ENCODE results near the gene ERC1.
"Not testable (repeated sequence)": the region's sequence is repeated elsewhere in the genome, so short reads cannot be mapped to it uniquely, and the experiment has no call there.

ERC1 gene

DNA sequence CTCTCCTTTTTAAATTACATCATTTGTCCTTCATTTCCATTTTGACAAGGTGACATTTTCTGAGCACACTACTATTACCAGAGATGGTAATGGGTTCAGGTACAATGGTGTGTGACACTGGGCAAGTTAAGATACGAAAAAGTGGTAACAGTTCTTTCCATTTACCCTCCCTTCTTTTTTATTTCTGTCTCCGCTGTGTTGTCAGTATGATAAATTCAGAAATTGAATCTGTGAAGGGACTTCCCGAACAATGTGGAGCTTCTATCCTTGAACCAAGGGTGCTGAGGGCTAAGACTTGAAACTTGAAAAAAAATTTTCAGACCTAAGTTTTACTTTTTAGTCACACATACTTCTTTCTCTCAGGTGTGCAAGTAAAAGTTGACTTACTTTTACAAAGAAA lies 103.7 kb downstream of the ERC1 start:
- H3K4me3 ChIP-seq (ENCODE audit: low read length) = no peak overlapping the region
- no peak overlapping the region for H3K27ac ChIP-seq (ENCODE audit: low read length)
- H3K27me3 ChIP-seq (replicated peaks; ENCODE audit: insufficient read depth, low read length) = no peaks in the 10 kb centered on the region
- no peaks in the 10 kb centered on the region for H3K9me3 ChIP-seq (replicated peaks; ENCODE audit: insufficient read depth, low read length)
- H2AFZ ChIP-seq (ENCODE audit: low read length) = no peak overlapping the region
- no peaks in the 10 kb centered on the region for H3K9me2 ChIP-seq (replicated peaks; ENCODE audit: insufficient read depth, low read length)
- peaks cover 16% of the 10 kb centered on the region for H3K4me1 ChIP-seq (ENCODE audit: low read length)
- TF ChIP-seq, protein P1, sequence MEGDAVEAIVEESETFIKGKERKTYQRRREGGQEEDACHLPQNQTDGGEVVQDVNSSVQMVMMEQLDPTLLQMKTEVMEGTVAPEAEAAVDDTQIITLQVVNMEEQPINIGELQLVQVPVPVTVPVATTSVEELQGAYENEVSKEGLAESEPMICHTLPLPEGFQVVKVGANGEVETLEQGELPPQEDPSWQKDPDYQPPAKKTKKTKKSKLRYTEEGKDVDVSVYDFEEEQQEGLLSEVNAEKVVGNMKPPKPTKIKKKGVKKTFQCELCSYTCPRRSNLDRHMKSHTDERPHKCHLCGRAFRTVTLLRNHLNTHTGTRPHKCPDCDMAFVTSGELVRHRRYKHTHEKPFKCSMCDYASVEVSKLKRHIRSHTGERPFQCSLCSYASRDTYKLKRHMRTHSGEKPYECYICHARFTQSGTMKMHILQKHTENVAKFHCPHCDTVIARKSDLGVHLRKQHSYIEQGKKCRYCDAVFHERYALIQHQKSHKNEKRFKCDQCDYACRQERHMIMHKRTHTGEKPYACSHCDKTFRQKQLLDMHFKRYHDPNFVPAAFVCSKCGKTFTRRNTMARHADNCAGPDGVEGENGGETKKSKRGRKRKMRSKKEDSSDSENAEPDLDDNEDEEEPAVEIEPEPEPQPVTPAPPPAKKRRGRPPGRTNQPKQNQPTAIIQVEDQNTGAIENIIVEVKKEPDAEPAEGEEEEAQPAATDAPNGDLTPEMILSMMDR (IDR thresholded peaks at IDR 0.05; ENCODE audit: low read length) = no peak
- TF ChIP-seq EZH2phosphoT487 (IDR thresholded peaks at IDR 0.05; ENCODE audit: low read length) (no peak), EZH2 (optimal IDR thresholded peaks at IDR 0.05; ENCODE audit: low read depth, low read length) (no peak)
- H3K36me3 ChIP-seq (replicated peaks; ENCODE audit: insufficient read depth, low read length) = no peaks in the 10 kb centered on the region
- H4K20me1 ChIP-seq (ENCODE audit: insufficient read depth, low read length) = peaks cover 19% of the 10 kb centered on the region
- peaks cover 77% of the 10 kb centered on the region for H3K79me2 ChIP-seq (ENCODE audit: low read length)
- H3K9ac ChIP-seq (ENCODE audit: low read length) = no peak overlapping the region
- DNase-seq = no peak
- H3F3A ChIP-seq (ENCODE audit: insufficient read depth, low read length) = peaks cover 20% of the 10 kb centered on the region
- no peak overlapping the region for H3K4me2 ChIP-seq (ENCODE audit: low read depth, low read length)

DNA sequence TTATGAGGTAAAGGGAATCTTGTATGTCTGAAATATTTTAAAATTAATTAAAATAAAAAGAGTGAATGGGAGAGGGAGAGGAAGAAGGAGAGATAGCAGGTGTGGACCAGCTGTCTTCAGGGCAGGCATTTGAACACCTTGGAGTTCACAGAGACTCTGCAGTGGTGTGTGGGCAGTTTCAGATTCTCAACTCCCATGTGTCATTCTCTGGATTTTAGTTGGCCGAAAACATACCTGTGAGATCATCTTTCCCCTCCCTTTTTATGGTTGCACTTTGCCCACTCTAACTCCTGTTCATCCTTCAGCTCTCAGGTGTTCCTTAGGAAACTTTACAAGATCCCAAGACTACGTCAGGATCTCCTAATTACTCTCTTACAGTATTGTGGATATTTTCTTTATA lies 108.1 kb downstream of the ERC1 start:
- peaks cover 16% of the 10 kb centered on the region for H3K4me1 ChIP-seq (ENCODE audit: low read length)
- no peak overlapping the region for H3K4me3 ChIP-seq (ENCODE audit: low read length)
- H3K9me2 ChIP-seq (replicated peaks; ENCODE audit: insufficient read depth, low read length) = no peaks in the 10 kb centered on the region
- no peak overlapping the region for H3K4me2 ChIP-seq (ENCODE audit: low read depth, low read length)
- H3K9me3 ChIP-seq (replicated peaks; ENCODE audit: insufficient read depth, low read length) = no peaks in the 10 kb centered on the region
- TF ChIP-seq EZH2 (optimal IDR thresholded peaks at IDR 0.05; ENCODE audit: low read depth, low read length) (no peak), EZH2phosphoT487 (IDR thresholded peaks at IDR 0.05; ENCODE audit: low read length) (no peak)
- TF ChIP-seq, protein P1 (IDR thresholded peaks at IDR 0.05; ENCODE audit: low read length) = no peak
- DNase-seq = peak; percentile 46
- H4K20me1 ChIP-seq (ENCODE audit: insufficient read depth, low read length) = peaks cover 11% of the 10 kb centered on the region
- no peaks in the 10 kb centered on the region for H3K27me3 ChIP-seq (replicated peaks; ENCODE audit: insufficient read depth, low read length)
- H2AFZ ChIP-seq (ENCODE audit: low read length) = no peak overlapping the region
- H3F3A ChIP-seq (ENCODE audit: insufficient read depth, low read length) = peaks cover 11% of the 10 kb centered on the region
- H3K36me3 ChIP-seq (replicated peaks; ENCODE audit: insufficient read depth, low read length) = no peaks in the 10 kb centered on the region
- H3K27ac ChIP-seq (ENCODE audit: low read length) = no peak overlapping the region; the same call in 1 of the 2 replicates
- peaks cover 81% of the 10 kb centered on the region for H3K79me2 ChIP-seq (ENCODE audit: low read length)
- no peak overlapping the region for H3K9ac ChIP-seq (ENCODE audit: low read length)

DNA sequence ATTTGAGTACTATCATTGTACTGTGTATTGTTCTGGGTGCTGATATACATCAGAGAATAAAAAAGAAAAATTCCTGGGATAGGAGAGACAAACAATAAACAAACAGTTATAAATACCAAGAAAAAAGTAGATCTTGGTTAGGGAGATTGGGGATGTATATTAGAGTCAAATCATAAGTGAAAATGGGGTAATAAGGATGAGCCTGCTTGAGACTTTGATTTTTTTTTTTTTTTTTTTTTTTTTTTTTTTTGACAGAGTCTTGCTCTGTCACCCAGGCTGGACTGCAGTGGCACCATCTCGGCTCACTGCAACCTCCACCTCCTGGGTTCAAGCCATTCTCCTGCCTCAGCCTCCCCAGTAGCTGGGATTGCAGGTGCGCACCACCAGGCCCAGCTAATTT lies 108.6 kb downstream of the ERC1 start:
- Histone ChIP-seq H3F3A (ENCODE audit: insufficient read depth, low read length) (peaks cover 11% of the 10 kb centered on the region), H4K20me1 (ENCODE audit: insufficient read depth, low read length) (peaks cover 11% of the 10 kb centered on the region), H3K79me2 (ENCODE audit: low read length) (peaks cover 76% of the 10 kb centered on the region), H3K4me1 (ENCODE audit: low read length) (peaks cover 16% of the 10 kb centered on the region)
- H3K9me3 ChIP-seq (replicated peaks; ENCODE audit: insufficient read depth, low read length); H3K36me3 ChIP-seq (replicated peaks; ENCODE audit: insufficient read depth, low read length); DNase-seq; H3K9ac ChIP-seq (ENCODE audit: low read length); H3K9me2 ChIP-seq (replicated peaks; ENCODE audit: insufficient read depth, low read length); H3K4me3 ChIP-seq (ENCODE audit: low read length); H3K27me3 ChIP-seq (replicated peaks; ENCODE audit: insufficient read depth, low read length); H3K4me2 ChIP-seq (ENCODE audit: low read depth, low read length); H2AFZ ChIP-seq (ENCODE audit: low read length); H3K27ac ChIP-seq (ENCODE audit: low read length): not testable (repeated sequence)

DNA sequence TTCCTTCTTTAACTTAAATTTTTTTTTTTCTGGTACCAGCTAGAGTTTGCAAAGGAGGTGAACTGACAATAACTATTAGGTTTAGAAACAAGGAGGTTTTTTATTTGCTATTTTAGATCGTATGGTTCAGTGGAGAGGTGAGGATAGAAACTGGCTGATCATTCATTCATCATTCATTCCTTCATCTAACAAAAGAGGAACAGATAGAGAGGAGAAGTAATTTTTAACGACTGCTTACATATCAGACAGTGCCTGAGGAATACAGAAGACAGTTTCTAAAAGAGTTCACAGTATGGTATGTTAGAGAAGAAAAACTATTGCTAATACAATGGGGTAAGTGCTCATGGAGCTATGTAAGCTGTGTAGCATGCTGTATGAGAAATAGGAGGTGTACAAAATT lies 111.1 kb downstream of the ERC1 start:
- H2AFZ ChIP-seq (ENCODE audit: low read length) = no peak overlapping the region
- TF ChIP-seq EZH2phosphoT487 (IDR thresholded peaks at IDR 0.05; ENCODE audit: low read length) = no peak
- H3K4me3 ChIP-seq (ENCODE audit: low read length) = no peak overlapping the region
- H3K9ac ChIP-seq (ENCODE audit: low read length) = no peak overlapping the region
- no peak for DNase-seq
- no peaks in the 10 kb centered on the region for H3K9me3 ChIP-seq (replicated peaks; ENCODE audit: insufficient read depth, low read length)
- no peaks in the 10 kb centered on the region for H3K27me3 ChIP-seq (replicated peaks; ENCODE audit: insufficient read depth, low read length)
- no peak overlapping the region for H3K27ac ChIP-seq (ENCODE audit: low read length)
- H3K79me2 ChIP-seq (ENCODE audit: low read length) = peaks cover 55% of the 10 kb centered on the region
- H3F3A ChIP-seq (ENCODE audit: insufficient read depth, low read length) = peaks cover 11% of the 10 kb centered on the region
- H3K4me2 ChIP-seq (ENCODE audit: low read depth, low read length) = no peak overlapping the region
- no peaks in the 10 kb centered on the region for H3K36me3 ChIP-seq (replicated peaks; ENCODE audit: insufficient read depth, low read length)
- peaks cover 17% of the 10 kb centered on the region for H3K4me1 ChIP-seq (ENCODE audit: low read length)
- no peaks in the 10 kb centered on the region for H3K9me2 ChIP-seq (replicated peaks; ENCODE audit: insufficient read depth, low read length)
- peaks cover 12% of the 10 kb centered on the region for H4K20me1 ChIP-seq (ENCODE audit: insufficient read depth, low read length)

Data from MM.1S (cell line).